Measurements from ENCODE around the gene DNMBP.

Gene DNMBP, protein sequence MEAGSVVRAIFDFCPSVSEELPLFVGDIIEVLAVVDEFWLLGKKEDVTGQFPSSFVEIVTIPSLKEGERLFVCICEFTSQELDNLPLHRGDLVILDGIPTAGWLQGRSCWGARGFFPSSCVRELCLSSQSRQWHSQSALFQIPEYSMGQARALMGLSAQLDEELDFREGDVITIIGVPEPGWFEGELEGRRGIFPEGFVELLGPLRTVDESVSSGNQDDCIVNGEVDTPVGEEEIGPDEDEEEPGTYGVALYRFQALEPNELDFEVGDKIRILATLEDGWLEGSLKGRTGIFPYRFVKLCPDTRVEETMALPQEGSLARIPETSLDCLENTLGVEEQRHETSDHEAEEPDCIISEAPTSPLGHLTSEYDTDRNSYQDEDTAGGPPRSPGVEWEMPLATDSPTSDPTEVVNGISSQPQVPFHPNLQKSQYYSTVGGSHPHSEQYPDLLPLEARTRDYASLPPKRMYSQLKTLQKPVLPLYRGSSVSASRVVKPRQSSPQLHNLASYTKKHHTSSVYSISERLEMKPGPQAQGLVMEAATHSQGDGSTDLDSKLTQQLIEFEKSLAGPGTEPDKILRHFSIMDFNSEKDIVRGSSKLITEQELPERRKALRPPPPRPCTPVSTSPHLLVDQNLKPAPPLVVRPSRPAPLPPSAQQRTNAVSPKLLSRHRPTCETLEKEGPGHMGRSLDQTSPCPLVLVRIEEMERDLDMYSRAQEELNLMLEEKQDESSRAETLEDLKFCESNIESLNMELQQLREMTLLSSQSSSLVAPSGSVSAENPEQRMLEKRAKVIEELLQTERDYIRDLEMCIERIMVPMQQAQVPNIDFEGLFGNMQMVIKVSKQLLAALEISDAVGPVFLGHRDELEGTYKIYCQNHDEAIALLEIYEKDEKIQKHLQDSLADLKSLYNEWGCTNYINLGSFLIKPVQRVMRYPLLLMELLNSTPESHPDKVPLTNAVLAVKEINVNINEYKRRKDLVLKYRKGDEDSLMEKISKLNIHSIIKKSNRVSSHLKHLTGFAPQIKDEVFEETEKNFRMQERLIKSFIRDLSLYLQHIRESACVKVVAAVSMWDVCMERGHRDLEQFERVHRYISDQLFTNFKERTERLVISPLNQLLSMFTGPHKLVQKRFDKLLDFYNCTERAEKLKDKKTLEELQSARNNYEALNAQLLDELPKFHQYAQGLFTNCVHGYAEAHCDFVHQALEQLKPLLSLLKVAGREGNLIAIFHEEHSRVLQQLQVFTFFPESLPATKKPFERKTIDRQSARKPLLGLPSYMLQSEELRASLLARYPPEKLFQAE (N-terminal part only)

DNA sequence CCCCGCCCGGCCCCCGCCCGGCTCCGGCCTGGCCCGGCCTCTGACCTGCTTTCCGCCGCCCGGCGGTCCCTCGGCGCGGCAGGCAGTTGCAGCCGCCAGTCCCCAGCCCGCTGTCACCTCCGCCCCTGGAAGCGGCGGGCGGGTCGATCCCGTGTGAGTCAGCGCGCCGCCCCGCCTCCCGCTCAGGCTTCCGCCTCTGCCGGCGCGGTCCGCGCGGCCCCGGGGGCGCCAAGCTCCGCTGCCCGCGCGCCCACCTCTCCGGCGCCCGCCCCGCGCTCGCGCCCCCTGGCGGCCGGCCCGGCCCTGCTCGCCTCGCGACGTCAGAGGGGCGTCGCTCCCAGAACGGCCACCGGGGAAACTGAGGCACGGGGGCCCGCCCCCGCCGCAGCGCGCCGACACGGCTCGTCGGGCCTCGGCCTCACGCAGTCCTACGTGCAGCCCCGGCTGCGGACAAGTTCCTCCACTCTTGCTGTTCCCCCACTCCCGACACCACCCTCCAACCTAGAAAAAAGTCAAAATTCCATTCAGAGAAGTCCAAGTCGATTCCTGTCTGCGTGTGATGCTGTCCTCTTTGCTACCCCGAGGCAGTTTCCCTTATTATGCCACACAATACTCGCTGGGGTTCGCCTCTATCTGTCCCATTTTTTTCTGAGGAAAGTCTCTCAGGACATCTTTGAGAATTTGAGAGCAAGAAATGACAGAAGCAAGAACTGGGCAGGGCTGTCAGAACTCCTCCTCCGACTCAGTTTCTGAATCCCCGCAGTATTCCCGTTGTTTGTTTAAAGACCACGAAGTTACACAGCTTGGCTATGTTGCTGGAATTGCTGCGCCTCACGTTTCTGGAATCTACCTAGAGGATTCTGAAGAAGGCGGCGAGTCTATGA lies at the start of gene DNMBP:
TSS of gene DNMBP (minus strand) at position 155 of the 884 bp plus-strand sequence. CDS start 37,823 bp downstream, outside the sequence.
- DNase-seq (ENCODE audit: low read depth): peak; percentile 71

DNA sequence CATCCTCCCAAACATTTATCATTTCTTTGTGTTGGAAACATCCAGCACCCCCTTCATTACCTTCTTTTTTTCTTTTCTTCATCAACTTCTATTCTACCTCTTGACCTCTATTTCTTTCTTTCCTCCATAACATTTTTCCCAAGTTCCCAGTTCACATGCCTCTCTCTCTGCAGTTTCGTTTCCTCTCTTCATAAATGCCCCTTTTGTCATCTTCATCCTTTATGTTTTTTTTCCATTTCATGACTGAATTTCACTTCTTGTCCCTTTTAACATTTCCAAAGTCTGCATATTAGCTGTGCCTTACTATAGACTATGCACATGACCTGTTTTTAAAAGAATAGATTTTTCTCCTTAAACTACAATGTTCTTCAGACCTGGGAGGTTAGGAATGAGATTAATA lies 48.2 kb upstream of the DNMBP start:
- DNase-seq (ENCODE audit: low read depth): no peak

DNA sequence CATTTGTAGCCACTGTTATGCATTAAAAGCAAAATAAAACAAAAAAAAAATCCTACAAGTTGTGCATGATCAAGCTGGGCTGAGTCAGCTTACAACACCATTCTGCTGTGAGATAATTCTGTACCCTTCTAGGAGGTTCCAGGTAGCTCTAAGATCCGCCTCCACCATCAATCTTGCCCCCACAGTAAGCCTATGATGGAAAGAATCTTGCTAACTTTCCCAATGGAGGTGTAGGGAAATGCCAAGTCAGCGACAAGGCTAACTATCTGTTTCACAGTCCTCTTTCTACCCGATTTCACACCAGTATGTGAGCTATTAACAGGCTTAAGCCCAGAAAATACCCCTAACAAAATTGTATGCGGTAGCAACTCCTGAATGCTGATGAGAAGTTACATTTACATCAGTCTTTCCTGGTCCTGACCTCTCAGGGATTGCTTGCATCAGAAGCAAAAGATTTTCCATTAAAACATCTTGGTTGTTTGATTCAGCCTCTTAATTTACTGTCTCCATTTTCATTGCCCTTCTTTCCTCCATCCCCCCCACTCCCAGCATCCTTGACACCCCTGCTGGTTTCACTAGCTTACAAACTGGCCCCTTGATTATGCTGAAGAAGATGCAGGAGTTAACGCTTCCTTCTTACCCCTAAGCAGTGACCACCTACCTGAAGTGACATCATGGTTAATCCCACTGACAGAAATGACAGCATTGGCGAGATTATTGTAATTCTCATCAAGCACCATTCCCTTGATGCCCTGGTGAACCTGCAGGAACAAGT lies 44.1 kb upstream of the DNMBP start:
- no peak for DNase-seq (ENCODE audit: low read depth)

DNA sequence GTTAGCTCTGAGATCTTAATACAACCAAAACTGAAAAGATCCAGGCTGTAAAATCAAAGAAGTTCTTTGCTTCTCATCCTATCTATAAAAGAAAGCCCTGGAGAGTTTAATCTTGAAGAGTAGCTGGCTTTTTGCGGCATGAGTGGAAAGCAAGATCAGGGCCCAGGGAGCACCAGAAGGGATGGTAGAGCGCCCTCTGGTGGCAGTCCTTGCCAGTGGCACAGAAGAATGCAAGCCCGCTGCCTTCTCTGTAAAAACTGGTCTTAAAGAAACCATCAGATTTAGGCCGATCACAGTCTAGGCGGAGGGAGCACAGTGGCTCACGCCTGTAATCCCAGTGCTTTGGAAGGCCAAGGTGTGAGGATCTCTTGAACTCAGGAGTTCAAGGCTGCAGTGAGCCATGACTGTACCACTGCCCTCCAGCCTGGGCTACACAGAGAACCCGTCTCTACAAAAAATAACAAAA lies 36.3 kb upstream of the DNMBP start:
- peak; percentile 58 for DNase-seq (ENCODE audit: low read depth)

DNA sequence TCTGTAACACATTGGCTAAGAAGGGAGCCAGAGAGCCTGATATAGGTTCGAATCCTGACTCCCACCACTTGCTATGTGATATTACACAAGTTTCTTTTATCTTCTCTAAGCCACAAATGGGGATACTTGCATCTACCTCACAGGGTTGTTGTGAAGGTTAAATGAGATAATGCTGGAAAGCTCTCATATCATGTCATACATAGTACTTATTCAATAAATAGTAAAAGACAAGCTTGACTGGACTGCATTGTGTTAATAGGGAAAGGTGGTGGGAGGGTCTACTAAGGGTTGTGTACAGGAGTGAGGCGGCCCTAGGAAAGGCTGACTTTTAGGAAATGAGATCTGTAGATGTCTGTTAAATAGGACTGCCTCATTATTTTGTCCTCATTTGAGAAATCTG lies 35.8 kb upstream of the DNMBP start:
- DNase-seq (ENCODE audit: low read depth): no peak

DNA sequence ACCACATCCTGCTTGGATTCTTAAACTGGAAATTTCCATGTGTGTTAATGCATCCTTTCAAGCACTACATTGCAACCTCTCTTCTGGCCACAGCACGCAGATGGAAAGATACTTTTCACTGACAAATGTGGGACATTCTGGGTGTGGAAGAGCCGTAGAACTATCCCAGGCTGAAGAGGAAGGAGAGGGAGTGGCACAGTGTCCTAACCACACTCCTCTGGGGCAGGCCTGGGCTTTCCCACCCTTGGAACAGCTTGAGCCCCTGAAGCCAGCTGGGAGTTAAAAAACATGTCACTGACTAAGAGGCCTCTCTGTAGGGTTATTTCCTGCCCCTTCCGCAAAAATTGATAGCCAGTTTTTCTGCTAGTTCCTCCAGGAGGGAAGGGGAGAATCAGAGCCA lies 34.0 kb upstream of the DNMBP start:
- no peak for DNase-seq (ENCODE audit: low read depth)

DNA sequence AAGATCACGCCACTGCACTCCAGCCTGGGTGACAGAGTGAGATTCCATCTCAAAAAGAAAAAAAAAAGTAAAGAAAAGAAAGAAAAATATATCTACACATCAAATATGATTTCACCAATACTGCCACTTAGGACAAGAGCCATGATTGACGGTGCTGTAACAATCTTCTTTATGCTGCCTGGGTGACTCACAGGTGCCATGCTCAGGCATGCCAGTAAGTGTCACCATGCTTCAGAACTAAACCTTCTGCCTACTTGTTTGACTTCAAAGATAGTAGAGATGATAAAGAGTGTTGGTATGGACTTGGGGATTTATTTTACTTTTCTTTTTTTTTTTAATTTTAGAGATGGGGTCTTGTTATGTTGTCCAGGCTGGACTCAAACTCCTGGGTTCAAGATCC lies 33.6 kb upstream of the DNMBP start:
- no peak for DNase-seq (ENCODE audit: low read depth)

DNA sequence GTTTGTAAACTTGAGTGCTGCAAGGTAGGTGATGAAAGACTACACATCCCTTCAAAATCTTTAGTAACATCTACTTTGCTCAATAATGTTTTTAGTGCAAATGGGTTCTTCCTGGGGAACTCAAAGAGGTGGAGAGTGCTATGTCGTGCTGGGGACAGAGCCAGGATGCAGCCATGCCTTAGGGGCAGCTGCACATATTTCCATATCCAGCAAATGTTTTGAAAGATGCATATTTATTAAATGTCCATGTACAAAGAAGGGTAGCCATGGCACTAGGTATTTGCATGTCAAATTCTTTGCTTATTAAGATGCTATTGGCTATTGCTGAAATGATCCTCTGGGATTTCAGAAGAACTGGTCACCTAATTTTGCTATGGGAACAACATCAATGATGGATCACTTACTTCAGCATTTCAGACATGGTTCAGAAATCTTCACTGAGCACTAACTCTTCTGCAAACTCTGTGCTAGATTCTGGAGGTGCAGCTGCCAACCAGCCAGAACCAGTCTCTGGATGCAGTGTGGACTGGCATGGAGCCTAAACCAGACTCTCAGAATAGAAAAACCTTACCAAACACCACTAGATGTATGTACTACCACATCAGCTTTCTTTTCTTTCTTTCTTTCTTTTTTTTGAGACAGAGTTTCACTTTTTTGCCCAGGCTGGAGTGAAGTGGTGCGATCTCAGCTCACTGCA lies 31.7 kb upstream of the DNMBP start:
- no peak for DNase-seq (ENCODE audit: low read depth)

DNA sequence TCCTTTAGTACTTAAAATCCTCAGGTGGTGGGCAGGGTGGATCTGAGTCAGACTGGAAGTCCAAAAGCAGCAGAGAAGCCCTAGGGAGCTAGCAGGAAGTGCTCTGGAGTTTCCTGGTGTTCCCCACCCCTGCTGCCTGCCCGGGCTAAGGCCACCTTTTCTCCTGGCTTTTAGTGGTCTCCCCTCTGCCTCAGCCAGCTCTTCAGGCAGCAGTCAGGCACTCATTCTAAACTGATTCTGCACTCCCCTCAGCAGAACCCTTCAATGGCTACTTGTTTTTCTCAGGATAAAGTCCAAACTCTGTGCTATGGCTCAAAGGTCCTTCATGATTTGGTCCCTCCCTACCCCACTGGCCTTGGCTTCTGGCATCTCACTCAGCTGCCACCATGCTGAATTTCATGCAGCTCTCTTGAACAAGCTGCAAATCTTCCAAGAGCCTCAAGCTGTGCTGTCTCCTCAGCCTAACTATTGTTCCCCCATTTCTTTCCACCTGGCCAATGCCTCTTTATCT lies 28.9 kb upstream of the DNMBP start:
- no peak for DNase-seq (ENCODE audit: low read depth)

DNA sequence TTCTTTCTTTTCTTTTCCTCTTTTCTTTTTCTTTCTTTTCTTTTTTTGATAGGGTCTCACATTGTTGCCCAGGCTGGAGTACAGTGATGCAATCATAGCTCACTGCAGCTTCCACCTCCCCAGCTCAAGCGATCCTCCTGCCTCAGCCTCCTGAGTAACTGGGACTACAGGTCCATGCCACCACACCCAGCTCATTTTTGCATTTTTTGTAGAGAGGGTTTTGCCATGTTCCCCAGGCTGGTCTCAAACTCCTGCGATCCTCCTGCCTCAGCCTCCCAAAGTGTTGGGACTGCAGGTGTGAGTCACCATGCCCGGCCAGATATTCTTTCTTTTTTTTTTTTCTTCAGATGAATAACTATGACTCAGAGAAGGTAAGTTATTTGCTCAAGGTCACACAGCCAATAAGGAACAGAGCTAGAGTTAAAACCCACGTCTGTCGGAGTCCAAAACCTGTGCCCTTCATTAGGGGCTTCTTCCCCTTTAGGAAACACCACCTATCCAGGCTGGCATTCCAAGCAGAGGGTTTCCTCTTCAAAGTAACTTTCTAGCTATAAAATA lies 28.1 kb upstream of the DNMBP start:
- no peak for DNase-seq (ENCODE audit: low read depth)

DNA sequence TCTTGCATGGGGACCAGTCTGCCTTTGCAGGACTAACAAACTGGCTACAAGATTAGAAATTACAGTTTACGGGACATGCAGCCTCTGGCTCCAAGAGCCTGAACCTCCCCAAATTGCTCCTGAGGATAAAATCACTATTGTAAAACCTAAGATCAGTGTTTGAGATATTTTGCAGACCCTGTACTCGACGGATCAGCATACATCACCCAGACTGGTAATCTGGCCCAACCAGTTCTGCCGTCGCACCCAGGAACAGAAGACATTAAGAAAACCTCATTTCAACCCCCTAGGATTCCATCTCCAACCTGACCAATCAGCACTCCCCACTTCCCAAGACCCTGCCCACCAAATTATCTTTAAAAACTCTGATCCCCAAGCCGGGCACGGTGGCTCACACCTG lies 27.1 kb upstream of the DNMBP start:
- no peak for DNase-seq (ENCODE audit: low read depth)

DNA sequence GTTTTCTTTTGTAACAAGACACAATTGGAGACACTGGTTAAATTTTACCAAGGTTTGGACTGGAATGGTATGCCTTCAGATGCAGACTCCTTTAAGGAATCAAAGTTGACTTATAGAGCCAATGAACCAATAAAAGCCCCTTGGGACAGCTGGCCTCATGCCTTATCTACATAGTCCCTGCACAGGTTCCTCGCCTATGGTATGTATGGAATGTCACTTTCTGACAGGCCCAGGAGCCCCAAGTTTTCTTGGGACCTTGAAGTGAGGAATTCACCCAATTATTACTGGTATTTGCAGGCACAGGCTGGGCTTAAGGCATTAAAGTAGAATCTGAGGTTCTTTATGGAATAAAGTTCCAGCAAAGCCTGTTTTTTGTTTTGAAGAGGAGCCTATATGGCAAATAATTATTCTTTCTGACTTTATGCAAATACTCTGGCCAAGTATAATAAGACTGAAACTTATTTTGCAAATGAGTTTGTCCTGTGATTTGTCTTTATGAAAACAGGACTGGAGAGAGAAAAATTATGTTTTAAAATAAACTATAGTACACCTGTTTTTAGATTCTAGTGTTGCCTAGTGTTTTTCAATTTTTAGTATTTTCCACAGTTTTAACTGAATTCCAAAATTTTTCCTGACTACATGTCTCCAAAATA lies 24.1 kb upstream of the DNMBP start:
- DNase-seq (ENCODE audit: low read depth): no peak

DNA sequence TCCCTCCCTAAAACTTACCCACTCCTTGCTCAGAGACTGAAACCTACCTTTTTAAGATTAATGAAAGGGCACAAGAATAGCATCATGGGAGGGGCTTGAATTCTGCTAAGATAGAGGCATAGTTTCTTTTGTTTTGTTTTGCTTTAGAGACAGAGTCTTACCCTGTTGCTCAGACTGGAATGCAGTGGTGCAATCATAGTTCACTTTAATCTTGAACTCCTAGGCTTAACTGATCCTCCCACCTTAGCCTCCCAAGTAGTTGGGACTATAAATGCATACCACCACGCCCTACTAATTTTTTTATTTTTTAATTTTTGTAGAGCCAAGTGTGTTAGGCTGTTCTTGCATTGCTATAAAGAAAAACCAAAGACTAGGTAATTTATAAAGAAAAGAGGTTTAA lies 17.7 kb upstream of the DNMBP start:
- no peak for DNase-seq (ENCODE audit: low read depth)

DNA sequence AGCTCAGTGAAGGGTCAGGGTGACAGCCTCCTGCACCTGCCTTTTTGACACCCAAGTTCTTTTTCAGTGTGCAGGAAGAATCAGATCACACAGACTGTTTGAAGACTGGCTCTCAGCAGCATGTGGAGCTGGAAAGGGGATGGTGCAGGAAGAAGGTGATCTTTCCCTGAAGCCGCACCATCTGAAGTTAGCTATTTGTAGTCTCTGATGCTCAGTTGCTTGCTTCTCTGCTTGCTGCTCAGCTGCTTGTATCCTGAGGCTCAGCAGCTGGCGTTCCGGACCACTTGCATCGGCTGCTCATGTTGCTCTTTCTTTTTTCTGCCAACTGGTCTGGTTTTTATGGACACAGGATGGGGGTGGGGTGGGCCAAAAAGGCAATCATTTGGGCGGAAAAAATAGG lies 15.8 kb upstream of the DNMBP start:
- DNase-seq (ENCODE audit: low read depth): no peak

DNA sequence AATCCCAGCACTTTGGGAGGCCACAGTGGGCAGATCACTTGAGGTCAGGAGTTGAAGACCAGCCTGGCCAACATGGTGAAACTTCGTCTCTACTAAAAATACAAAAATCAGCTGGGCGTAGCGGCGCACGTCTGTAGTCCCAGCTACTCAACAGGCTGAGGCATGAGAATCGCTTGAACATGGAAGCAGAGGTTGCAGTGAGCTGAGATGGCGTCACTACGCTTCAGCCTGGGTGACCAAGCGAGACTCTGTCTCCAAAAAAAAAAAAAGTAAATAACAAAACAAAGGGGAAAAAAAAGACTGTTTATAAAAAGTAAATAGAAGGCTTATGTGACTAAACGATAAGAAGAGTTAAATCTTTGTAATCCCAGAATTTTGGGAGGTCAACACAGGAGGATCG lies 15.0 kb upstream of the DNMBP start:
- DNase-seq (ENCODE audit: low read depth): no peak

DNA sequence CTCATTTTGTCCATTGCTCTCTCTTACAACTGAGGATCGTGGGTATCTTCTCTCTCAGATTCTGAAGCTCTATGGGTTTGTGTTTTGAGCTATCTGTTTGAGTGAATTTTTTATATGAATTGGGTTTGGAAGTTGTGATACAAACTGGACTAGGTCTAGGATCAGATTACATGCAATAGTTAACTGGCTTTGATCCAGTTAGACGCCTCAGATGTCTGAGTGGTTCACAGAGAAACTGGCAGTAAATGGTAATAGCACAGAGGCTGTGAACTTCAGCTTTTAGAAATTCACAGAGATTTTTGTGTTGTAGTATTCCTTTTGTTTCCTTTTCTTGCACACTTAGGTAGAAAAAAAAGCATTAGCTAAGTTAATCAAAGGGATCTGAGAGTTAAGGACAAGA lies 12.7 kb upstream of the DNMBP start:
- DNase-seq (ENCODE audit: low read depth): no peak

DNA sequence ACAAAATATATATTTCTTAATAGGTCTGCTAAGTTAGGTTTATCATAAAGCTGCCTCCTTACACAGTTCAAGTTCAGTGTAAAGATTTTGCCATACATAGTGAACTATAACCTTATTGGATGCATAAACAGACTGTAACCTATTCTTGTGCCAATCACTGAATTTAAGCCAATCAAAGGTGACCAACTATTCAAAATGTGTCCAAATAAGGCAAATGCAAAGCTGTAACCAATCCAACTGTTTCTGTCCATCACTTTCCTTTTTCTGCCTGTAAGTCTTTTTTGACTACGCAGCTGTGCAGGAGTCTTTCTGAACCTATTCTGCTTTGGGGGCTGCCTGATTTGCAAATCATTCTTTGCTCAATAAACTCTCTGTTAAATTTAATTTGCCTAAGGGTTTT lies 11.6 kb upstream of the DNMBP start:
- DNase-seq (ENCODE audit: low read depth): no peak

DNA sequence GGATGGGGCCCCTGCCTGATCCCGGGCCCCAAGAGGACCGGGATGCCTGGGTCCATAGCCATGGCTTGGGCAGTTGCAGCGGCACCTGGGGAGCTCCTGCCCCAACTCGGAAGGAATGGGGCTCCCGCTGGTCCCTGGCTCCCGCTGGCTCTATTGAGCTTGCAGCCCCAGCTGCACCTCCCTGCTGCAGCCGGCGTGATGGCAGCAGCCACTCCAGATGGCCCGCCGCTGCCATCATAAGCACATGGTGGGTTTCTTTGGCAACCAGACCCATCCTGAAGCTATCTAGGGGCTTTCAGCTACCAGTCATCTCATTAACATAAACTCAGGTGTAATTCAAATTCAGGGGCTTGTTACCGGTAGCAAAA lies 11.1 kb upstream of the DNMBP start:
- DNase-seq (ENCODE audit: low read depth): no peak
